ENCODE results near the gene BLVRB.
"Not testable (repeated sequence)": the region's sequence is repeated elsewhere in the genome, so short reads cannot be mapped to it uniquely, and the experiment has no call there.

BLVRB gene

DNA sequence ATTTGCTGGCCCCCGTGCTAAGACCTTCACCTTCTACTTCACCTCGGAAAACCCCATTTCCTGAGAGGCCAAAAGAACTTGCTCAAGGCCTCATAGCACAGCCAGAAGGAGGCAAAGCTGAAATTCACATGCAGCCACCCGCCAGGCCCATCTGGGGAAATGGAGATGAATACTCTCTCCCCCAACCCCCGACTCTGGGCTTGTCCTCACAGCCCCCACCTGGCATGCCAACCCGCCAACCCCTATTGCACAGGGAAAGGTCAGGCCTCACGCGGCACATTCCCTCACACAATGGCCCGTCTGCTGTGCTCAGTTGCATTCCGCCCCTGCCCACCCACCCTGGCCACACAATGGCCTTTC lies 55.5 kb downstream of the BLVRB start:
- H3K9ac ChIP-seq (ENCODE audit: low read depth, low read length) = peak overlapping the region; percentile 39; the same call in 1 of the 2 replicates
- no peaks in the 10 kb centered on the region for H3K36me3 ChIP-seq (ENCODE audit: insufficient read depth, low read depth, low read length)
- peaks cover 4% of the 10 kb centered on the region for H3K4me1 ChIP-seq (ENCODE audit: insufficient read depth, low read length)
- H3K4me3 ChIP-seq (ENCODE audit: low read length) = no peak overlapping the region
- H3K27ac ChIP-seq (ENCODE audit: low read length) = no peak overlapping the region
- H3K9me3 ChIP-seq (ENCODE audit: insufficient read depth, low read depth, low read length) = no peaks in the 10 kb centered on the region
- H3K27me3 ChIP-seq (ENCODE audit: insufficient read depth, low read length) = no peaks in the 10 kb centered on the region

DNA sequence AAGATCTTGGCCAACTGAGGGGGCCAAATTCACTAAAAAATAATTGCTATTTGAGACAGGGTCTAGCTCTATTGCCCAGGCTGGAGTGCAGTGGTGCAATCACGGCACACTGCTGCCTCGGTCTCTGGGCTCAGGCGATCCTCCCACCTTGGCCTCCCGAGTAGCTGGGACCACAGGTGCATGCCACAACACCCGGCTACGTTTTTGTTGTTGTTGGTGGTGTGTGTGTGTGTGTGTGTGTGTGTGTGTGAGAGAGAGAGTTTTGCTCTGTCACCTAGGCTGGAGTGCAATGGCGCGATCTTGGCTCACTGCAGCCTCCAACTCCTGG lies 57.0 kb downstream of the BLVRB start:
- H3K4me3 ChIP-seq (ENCODE audit: low read length); H3K9me3 ChIP-seq (ENCODE audit: insufficient read depth, low read depth, low read length); H3K36me3 ChIP-seq (ENCODE audit: insufficient read depth, low read depth, low read length); H3K27ac ChIP-seq (ENCODE audit: low read length); H3K9ac ChIP-seq (ENCODE audit: low read depth, low read length); H3K4me1 ChIP-seq (ENCODE audit: insufficient read depth, low read length); H3K27me3 ChIP-seq (ENCODE audit: insufficient read depth, low read length): not testable (repeated sequence)

DNA sequence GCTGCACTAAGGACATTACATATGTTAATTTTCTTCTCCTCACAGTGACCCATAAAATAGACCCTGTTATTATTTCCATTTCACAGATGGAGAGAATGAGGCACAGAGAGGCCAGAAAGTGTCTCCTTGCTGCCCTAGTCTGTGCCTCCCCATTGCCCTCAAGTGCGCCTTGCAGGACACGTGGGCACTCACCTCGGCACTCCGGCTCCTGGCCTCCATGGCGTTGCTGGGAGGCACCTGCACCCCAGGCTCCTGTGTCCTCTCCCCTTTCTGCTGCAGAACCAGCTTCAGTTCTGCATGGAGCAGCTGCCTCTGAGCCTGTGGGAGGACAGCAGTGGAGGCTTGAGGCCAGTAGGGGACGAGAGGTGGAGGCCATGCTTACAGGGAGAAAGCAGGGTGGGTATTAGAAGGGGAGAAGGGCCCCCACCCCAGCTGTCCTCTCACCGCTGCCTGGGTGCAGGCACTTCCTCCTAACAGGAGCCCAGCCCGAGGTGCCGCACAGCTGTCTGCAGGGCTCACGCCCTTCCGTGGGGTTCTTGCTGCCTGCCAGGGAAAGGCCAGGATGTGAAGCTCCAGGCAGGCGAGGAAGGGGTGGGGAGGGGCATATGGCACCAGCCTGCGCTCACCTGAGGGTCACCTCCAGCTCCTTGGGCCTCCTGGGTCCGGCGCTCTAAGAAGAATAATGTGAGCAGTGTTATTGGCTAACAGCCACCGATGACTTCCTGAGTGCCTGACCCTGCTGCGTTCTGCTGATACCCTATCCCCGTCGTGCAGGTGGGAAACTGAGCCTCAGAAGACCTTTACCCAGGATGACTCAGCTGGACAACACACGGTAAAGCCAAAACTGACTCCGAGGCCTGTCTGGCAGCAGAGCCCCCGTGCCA lies 57.6 kb downstream of the BLVRB start:
- peaks cover 7% of the 10 kb centered on the region for H3K4me1 ChIP-seq (ENCODE audit: insufficient read depth, low read length)
- H3K9ac ChIP-seq (ENCODE audit: low read depth, low read length) = no peak overlapping the region
- no peaks in the 10 kb centered on the region for H3K9me3 ChIP-seq (ENCODE audit: insufficient read depth, low read depth, low read length)
- no peaks in the 10 kb centered on the region for H3K36me3 ChIP-seq (ENCODE audit: insufficient read depth, low read depth, low read length)
- no peaks in the 10 kb centered on the region for H3K27me3 ChIP-seq (ENCODE audit: insufficient read depth, low read length)
- no peak overlapping the region for H3K27ac ChIP-seq (ENCODE audit: low read length)
- no peak overlapping the region for H3K4me3 ChIP-seq (ENCODE audit: low read length)

DNA sequence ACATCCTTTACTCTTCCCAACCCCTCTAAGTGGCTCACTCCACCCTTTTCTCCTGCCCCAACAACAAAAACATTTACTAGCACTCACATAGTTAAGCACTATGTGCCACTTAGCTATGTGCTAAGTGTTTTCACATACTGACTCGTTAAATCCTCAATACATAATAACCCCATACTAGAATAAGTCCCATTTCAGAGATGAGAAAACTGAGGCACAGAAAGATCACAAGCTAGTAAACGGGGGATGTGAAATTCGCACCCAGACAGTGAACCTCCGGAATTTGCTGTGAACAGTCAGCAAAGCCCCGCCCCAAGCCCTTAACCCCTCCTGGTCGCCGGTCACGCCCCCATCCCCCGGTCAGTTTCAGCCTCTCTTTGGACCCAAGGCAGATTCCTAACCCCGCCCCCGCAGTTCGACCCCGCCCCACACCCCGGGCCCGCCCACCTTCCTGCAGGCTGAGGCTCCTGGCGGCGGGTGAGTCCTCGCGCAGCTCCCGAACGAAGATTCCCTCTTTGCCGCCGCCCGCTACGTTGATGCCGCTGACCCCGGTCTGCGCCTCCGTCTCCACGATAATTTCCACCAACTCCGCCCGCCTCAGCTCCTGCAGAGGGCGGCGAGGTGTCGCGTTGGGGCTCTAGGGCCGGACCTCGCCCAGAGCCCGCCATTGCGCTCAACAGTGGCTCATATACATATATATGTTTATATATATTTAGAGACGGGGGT lies 62.1 kb downstream of the BLVRB start:
- Histone ChIP-seq H3K9me3 (ENCODE audit: insufficient read depth, low read depth, low read length) (no peaks in the 10 kb centered on the region), H3K9ac (ENCODE audit: low read depth, low read length) (peak overlapping the region; percentile 21; the same call in 1 of the 2 replicates), H3K4me3 (ENCODE audit: low read length) (peak overlapping the region; percentile 69), H3K4me1 (ENCODE audit: insufficient read depth, low read length) (peaks cover 3% of the 10 kb centered on the region; the same call in 1 of the 2 replicates), H3K27me3 (ENCODE audit: insufficient read depth, low read length) (peaks cover 2% of the 10 kb centered on the region), H3K36me3 (ENCODE audit: insufficient read depth, low read depth, low read length) (no peaks in the 10 kb centered on the region), H3K27ac (ENCODE audit: low read length) (no peak overlapping the region)

DNA sequence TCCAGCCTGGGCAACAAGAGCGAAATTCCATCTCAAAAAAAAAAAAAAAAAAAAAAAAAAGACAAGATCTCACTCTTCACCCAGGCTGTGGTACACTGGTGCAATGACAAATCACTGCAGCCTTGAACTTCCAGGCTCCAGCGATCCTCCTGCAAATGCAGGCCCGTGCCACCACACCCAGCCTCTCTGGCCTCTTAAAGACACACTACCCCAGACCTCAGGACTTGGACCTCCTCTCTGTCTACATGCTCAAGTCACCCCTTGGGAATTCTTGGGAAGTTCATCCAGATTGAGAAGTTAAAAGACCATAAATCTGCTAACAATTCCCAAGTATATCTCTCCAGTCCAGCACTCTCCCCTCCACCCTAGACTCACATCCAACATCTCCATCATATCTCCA lies 65.0 kb downstream of the BLVRB start:
- no peak overlapping the region for H3K9ac ChIP-seq (ENCODE audit: low read depth, low read length)
- no peaks in the 10 kb centered on the region for H3K9me3 ChIP-seq (ENCODE audit: insufficient read depth, low read depth, low read length)
- H3K36me3 ChIP-seq (ENCODE audit: insufficient read depth, low read depth, low read length) = no peaks in the 10 kb centered on the region
- peaks cover 7% of the 10 kb centered on the region for H3K27me3 ChIP-seq (ENCODE audit: insufficient read depth, low read length)
- no peak overlapping the region for H3K4me3 ChIP-seq (ENCODE audit: low read length)
- peaks cover 3% of the 10 kb centered on the region; the same call in 1 of the 2 replicates for H3K4me1 ChIP-seq (ENCODE audit: insufficient read depth, low read length)
- H3K27ac ChIP-seq (ENCODE audit: low read length) = no peak overlapping the region

DNA sequence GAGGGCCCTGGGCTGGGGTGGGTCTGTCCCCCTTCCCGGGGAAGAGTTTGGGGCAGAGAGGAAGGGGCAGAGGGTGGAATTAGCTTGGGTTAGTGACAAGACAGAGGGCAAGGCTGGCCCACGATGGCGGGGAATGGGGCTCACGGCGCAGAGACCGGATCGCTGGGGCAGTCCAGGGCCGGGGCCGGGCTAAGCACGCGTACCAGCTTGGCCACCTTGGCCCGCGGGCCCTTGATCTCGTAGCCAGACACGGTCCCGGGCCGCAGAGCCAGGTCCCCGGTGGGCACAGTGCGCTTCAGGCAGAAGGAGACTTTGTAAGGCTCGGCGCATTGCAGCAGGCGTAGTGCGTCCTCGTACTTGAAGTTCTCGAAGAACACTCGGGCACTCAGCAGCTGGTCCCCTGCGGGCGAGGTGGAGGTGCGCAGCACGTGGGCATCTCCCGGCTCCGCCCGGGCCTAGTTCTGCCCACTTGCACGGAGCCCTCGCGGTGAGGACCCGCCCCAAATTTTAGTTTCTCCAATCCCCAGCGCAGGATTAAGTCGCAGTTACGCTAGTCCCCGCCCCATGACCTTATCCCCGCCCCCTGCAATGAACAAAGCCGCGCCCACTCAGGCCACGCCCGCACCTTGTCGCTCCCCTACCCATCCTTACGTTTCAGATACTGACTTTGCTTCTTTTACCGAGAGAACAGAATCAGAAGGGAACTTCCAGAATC lies 67.0 kb downstream of the BLVRB start:
- Histone ChIP-seq H3K9ac (ENCODE audit: low read depth, low read length) (no peak overlapping the region), H3K27ac (ENCODE audit: low read length) (no peak overlapping the region), H3K4me3 (ENCODE audit: low read length) (peak overlapping the region; percentile 17; the same call in 1 of the 2 replicates), H3K27me3 (ENCODE audit: insufficient read depth, low read length) (peaks cover 7% of the 10 kb centered on the region), H3K4me1 (ENCODE audit: insufficient read depth, low read length) (0 out of 2 replicates have a peak, but pooled peaks cover 3% of the 10 kb centered on the region), H3K9me3 (ENCODE audit: insufficient read depth, low read depth, low read length) (no peaks in the 10 kb centered on the region), H3K36me3 (ENCODE audit: insufficient read depth, low read depth, low read length) (no peaks in the 10 kb centered on the region)
